Measurements from ENCODE around the gene MCOLN1.

- TF ChIP-seq, protein P1, sequence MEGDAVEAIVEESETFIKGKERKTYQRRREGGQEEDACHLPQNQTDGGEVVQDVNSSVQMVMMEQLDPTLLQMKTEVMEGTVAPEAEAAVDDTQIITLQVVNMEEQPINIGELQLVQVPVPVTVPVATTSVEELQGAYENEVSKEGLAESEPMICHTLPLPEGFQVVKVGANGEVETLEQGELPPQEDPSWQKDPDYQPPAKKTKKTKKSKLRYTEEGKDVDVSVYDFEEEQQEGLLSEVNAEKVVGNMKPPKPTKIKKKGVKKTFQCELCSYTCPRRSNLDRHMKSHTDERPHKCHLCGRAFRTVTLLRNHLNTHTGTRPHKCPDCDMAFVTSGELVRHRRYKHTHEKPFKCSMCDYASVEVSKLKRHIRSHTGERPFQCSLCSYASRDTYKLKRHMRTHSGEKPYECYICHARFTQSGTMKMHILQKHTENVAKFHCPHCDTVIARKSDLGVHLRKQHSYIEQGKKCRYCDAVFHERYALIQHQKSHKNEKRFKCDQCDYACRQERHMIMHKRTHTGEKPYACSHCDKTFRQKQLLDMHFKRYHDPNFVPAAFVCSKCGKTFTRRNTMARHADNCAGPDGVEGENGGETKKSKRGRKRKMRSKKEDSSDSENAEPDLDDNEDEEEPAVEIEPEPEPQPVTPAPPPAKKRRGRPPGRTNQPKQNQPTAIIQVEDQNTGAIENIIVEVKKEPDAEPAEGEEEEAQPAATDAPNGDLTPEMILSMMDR (IDR thresholded peaks at IDR 0.05; ENCODE audit: low read depth, low read length, missing input control): peak; percentile 20
- no peak for TF ChIP-seq NR2F2 (IDR thresholded peaks at IDR 0.05)
- no peak for TF ChIP-seq TAF1 (conservative IDR thresholded peaks at IDR 0.05)
- TF ChIP-seq YY1 (IDR thresholded peaks at IDR 0.05): no peak
- TF ChIP-seq MAX (IDR thresholded peaks at IDR 0.05): no peak
- TF ChIP-seq RXRA (IDR thresholded peaks at IDR 0.05): no peak
Observed at GRCh38 chr19:7497292-7497691, 25.1 kb upstream of the MCOLN1 start.

All from liver (tissue), 3 donors.